Lower lobe of right lung (tissue), 2 donors: Measurements from ENCODE around the gene REPS2. TPM values are rescaled to one million over a fixed set of nuclear protein-coding genes. Genes with fewer than 3 reads are reported as not detected.

Experiments
- ATAC-seq, 2 donors: fragments of 200-7000 bp; cut with Tn5 transposase; one replicate each; pipeline ENCODE4 v1.9.1; 2020 to 2022; ENCODE audit warnings: mild to moderate bottlenecking in 2 of 2, moderate library complexity in 2 of 2
- DNase-seq: peaks from one replicate; pipeline ENCODE4 v3.0.0-alpha.2; 2020
- H3K27ac ChIP-seq: fragments of 200-600 bp; one replicate; pipeline ENCODE4 v1.8.0; 2022
- H3K27me3 ChIP-seq: fragments of 200-600 bp; one replicate; pipeline ENCODE4 v1.8.0; 2022; ENCODE audit warnings: low read depth
- H3K36me3 ChIP-seq: fragments of 200-600 bp; one replicate; pipeline ENCODE4 v1.8.0; 2022; ENCODE audit warnings: mild to moderate bottlenecking
- H3K4me1 ChIP-seq: fragments of 200-600 bp; one replicate; pipeline ENCODE4 v1.8.0; 2022
- H3K4me3 ChIP-seq: fragments of 200-600 bp; one replicate; pipeline ENCODE4 v1.8.0; 2022; ENCODE audit warnings: mild to moderate bottlenecking
- H3K9me3 ChIP-seq: fragments of 200-600 bp; one replicate; pipeline ENCODE4 v1.8.0; 2022
- intact Hi-C: fragments of 100-400 bp; cut with DNase I; formaldehyde crosslinking; loops from one replicate; pipeline ENCODE4 v1.11.0; 2022
- total RNA-seq: library from RNA; stranded (reverse); fragmentation: NEBNext Ultra II Directional; extraction: Animal tissue kit (Norgen Biotek cat#: 25700); gene quantifications from one replicate; pipeline ENCODE4 v1.2.1, GENCODE V29; 2021
- TF ChIP-seq, protein P1 (sequence below): fragments of 200-600 bp; IDR thresholded peaks from one replicate; pipeline ENCODE4 v1.8.0; 2022; ENCODE audit warnings: antibody characterized with exemption, mild to moderate bottlenecking
- donor health status: DM: no; HTN: yes; CAD: no; lungs with severe emphysema.

The REPS2 gene
- total RNA-seq, 1 donor from 2014 or later, result 18.5 TPM

DNA sequence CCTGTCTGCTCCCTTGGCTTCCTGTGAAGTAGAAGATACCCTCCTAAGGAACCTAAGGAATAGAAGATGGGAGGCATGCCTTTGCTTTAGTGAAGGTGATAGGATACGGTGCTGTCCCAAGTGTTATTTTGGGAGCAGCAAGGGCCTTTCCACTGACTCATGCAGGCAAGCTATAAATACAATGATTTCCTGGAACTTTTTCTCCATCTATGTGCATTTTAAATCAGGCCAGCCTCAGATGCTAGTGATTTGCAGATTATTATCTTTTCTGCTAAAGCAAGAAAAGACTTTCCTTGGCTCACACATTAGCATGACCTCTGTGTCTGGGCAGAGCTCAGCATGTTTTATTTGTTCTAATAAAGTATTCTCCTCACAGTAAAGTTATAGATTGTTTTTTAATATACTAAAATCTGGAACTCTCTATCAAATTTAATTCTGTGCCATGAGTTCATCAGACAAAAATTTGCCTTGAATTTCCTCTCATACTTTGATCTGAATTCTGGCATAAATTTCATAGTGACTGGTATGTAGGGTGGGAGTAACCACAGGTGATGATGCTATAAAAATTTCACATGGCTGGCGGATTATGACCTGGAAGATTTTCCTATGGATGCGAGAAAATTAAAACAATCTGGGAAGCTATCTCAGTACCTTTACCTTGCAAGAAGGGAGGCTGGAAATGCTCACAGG, 131.7 kb downstream of the REPS2 start:
- TF ChIP-seq, protein P1, sequence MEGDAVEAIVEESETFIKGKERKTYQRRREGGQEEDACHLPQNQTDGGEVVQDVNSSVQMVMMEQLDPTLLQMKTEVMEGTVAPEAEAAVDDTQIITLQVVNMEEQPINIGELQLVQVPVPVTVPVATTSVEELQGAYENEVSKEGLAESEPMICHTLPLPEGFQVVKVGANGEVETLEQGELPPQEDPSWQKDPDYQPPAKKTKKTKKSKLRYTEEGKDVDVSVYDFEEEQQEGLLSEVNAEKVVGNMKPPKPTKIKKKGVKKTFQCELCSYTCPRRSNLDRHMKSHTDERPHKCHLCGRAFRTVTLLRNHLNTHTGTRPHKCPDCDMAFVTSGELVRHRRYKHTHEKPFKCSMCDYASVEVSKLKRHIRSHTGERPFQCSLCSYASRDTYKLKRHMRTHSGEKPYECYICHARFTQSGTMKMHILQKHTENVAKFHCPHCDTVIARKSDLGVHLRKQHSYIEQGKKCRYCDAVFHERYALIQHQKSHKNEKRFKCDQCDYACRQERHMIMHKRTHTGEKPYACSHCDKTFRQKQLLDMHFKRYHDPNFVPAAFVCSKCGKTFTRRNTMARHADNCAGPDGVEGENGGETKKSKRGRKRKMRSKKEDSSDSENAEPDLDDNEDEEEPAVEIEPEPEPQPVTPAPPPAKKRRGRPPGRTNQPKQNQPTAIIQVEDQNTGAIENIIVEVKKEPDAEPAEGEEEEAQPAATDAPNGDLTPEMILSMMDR, result no peak
- no peak for ATAC-seq
- Histone ChIP-seq H3K4me3 (no peak overlapping the region), H3K36me3 (no peaks in the 10 kb centered on the region), H3K4me1 (no peaks in the 10 kb centered on the region), H3K27me3 (no peaks in the 10 kb centered on the region), H3K9me3 (no peaks in the 10 kb centered on the region), H3K27ac (no peak overlapping the region)
- intact Hi-C loops, result no loop called here
- DNase-seq, result no peak

DNA sequence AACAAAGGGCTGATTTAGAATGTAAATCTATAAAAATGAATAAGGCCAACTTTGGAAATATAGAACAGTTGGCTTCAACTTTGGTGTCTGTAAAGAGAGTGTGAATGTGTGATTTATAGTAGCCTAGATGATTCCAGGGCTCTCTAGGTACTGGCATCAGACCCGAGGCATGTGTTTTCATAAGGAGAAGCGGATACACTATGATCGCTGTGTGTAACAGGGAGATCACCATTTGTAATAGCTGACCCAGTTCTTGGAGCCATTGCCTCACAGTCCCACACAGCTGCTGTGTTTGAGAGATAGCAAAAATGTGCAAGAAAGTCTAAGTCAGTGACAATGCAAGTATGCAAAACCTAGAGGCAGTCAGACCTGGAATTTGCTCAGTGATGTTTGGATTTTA, 135.1 kb downstream of the REPS2 start:
- intact Hi-C loops, result no loop called here
- H3K4me3 ChIP-seq, result no peak overlapping the region
- H3K4me1 ChIP-seq, result no peaks in the 10 kb centered on the region
- DNase-seq (no peak), ATAC-seq (no peak)
- no peak overlapping the region for H3K27ac ChIP-seq
- no peaks in the 10 kb centered on the region for H3K36me3 ChIP-seq
- no peaks in the 10 kb centered on the region for H3K27me3 ChIP-seq
- H3K9me3 ChIP-seq, result no peaks in the 10 kb centered on the region
- TF ChIP-seq, protein P1, result no peak

DNA sequence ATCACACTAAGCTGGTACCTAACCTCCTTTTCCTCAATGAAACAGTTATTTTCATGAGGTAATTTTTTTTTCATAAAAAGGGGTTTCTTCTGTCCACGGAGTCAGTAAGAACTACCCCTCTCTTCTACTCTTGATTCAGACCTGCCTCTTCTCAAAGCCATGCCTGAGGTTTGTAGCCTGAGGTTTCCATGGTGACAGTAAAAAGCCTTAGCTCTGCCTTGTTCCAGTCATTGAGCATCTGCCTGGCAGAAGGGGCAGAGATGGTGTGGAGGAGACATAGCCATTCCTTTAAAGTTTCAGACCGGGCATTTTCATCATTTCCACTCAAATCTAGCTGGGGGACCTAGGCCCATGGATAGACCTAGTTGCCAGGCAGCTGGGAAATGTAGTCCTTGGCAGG, 135.5 kb downstream of the REPS2 start:
- intact Hi-C loops, result no loop called here
- Histone ChIP-seq H3K4me1 (no peaks in the 10 kb centered on the region), H3K27me3 (no peaks in the 10 kb centered on the region), H3K36me3 (no peaks in the 10 kb centered on the region), H3K27ac (no peak overlapping the region), H3K9me3 (no peaks in the 10 kb centered on the region), H3K4me3 (no peak overlapping the region)
- DNase-seq (no peak), ATAC-seq (no peak)
- TF ChIP-seq, protein P1, result no peak

DNA sequence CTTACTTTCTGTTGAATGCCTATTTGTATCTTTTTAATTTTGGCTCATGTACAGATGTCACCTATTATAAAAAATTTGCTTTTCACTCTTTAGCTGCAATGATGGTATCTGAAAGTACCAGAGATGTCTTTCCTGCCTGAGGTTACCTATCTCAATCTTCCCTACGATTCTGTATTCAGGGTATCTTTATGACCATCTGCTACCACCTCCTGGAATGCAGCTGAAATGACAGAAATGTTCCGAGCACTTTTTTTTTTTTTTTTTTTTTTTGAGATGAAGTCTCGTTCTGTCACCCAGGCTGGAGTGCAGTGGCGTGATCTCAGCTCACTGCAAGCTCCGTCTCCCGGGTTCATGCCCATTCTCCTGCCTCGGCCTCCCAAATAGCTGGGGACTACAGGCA, 136.4 kb downstream of the REPS2 start:
- Histone ChIP-seq H3K9me3 (no peaks in the 10 kb centered on the region), H3K4me1 (no peaks in the 10 kb centered on the region), H3K27me3 (no peaks in the 10 kb centered on the region), H3K4me3 (no peak overlapping the region), H3K36me3 (no peaks in the 10 kb centered on the region), H3K27ac (no peak overlapping the region)
- DNase-seq, result no peak
- ATAC-seq, result no peak
- TF ChIP-seq, protein P1, result no peak
- intact Hi-C loops, result no loop called here

DNA sequence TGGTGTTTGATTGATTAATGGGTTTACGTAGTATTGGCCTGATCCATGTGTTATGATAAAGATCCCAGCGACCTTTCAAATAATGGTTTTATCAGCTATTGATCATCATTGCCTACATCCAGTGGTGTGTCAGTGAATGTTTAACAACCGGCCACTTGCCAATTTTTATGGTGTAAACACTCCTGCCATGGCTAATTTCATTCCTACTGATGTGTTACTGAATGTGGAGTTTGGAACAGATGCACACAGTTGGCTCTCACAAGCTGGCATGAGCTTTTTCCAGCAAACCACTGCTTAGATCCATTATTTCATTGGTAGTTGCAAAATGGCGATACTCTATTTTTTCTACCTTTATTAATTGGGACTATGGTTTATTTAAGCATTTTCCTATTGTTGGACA, 139.9 kb downstream of the REPS2 start:
- Histone ChIP-seq H3K36me3 (no peaks in the 10 kb centered on the region), H3K27me3 (no peaks in the 10 kb centered on the region), H3K9me3 (no peaks in the 10 kb centered on the region), H3K4me1 (no peaks in the 10 kb centered on the region), H3K4me3 (no peak overlapping the region), H3K27ac (no peak overlapping the region)
- intact Hi-C loops, result no loop called here
- no peak for ATAC-seq
- TF ChIP-seq, protein P1, result no peak
- DNase-seq, result no peak
